Limb (tissue), 2 donors: ENCODE data around the gene COMTD1.

ENCODE experiments used
- DNase-seq, 2 donors: peaks; one replicate each; pipeline ENCODE4 v3.0.0-alpha.2; 2016; ENCODE audit errors: extremely low spot score in 2 of 2

COMTD1 gene

GRCh38 chr10:75235375-75236177 lies at the start of gene COMTD1:
Gene COMTD1, minus strand, starts transcription at chr10:75235957. Its CDS starts 29 bp downstream, at chr10:75235928.
- DNase-seq: peak; percentile 85 to 95

GRCh38 chr10:75283671-75284470 lies 48.1 kb upstream of the COMTD1 start:
- peak; percentile 66 to 70 for DNase-seq

GRCh38 chr10:75283078-75283670 lies 47.4 kb upstream of the COMTD1 start:
- peak in 1 of 2 donors; percentile 27 for DNase-seq

- no peak for DNase-seq
These were observed 46.2 kb upstream of the COMTD1 start for GRCh38 chr10:75281974-75282373.

- no peak for DNase-seq
These were observed 44.5 kb upstream of the COMTD1 start for GRCh38 chr10:75280236-75280635.

- no peak for DNase-seq
These were observed 40.5 kb upstream of the COMTD1 start for GRCh38 chr10:75276069-75276872.

GRCh38 chr10:75272896-75273295 lies 37.1 kb upstream of the COMTD1 start:
- DNase-seq: no peak

GRCh38 chr10:75272094-75272493 lies 36.3 kb upstream of the COMTD1 start:
- no peak for DNase-seq

- no peak for DNase-seq
These were observed 33.8 kb upstream of the COMTD1 start for GRCh38 chr10:75269605-75270004.

- DNase-seq: no peak
These were observed 31.2 kb upstream of the COMTD1 start for GRCh38 chr10:75266945-75267344.

GRCh38 chr10:75265856-75266255 lies 30.1 kb upstream of the COMTD1 start:
- no peak for DNase-seq

- DNase-seq: no peak
These were observed 28.0 kb upstream of the COMTD1 start for GRCh38 chr10:75263806-75264205.

- peak; percentile 64 to 75 for DNase-seq
These were observed 26.3 kb upstream of the COMTD1 start for GRCh38 chr10:75261813-75262705.

GRCh38 chr10:75260990-75261389 lies 25.2 kb upstream of the COMTD1 start:
- no peak for DNase-seq

GRCh38 chr10:75254739-75255138 lies 19.0 kb upstream of the COMTD1 start:
- DNase-seq: no peak

- no peak for DNase-seq
These were observed 17.8 kb upstream of the COMTD1 start for GRCh38 chr10:75253281-75254220.

GRCh38 chr10:75250934-75251333 lies 15.2 kb upstream of the COMTD1 start:
- no peak for DNase-seq

GRCh38 chr10:75247797-75248196 lies 12.0 kb upstream of the COMTD1 start:
- no peak for DNase-seq

GRCh38 chr10:75246506-75246905 lies 10.7 kb upstream of the COMTD1 start:
- DNase-seq: no peak
